NK-92 treated with Interleukin-12 subunit alpha and Interleukin-12 subunit beta, amount 100 ng/mL, for 24 hours (cell line): ENCODE measurements around the gene ADAM12.
"Not testable (repeated sequence)": the region's sequence is repeated elsewhere in the genome, so short reads cannot be mapped to it uniquely, and the experiment has no call there.

Experiments
- DNase-seq: peaks from one replicate; lab custom pipeline; 2025; lab: John Stamatoyannopoulos, UW

The ADAM12 gene

DNA sequence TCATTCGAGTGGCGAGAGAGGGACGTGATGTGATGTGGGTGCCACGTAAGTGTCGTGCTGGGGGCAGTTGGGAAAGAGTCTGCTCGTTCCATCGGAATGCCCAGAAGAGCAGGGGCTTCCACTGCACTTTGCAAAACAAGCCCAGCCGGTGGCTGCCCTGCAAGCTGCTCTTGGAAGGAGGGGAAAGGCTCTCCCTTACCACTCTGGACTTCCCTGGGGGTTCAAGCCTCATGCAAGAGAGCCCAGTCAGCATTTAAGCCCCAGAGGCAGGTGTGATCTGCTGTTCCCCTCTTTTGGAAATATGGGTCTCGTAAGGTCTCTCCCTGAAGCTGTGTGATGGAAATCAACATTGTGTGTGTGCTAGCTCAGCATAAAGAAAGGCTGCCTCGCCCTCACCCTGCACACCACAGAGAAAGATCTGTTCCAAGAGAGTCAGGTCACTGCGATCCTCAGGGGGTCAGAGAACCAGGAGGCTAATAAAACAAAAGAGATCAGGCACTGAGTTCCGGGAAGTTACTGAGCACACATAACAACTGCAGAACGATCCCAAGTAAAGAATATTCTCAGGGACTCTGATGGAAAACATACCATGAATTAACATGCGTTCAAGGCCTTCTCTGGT is 212.5 kb downstream of the ADAM12 start:
- DNase-seq, result no peak

GRCh38 chr10:126172755-126173154 is 215.5 kb downstream of the ADAM12 start:
- not testable (repeated sequence) for DNase-seq

DNA sequence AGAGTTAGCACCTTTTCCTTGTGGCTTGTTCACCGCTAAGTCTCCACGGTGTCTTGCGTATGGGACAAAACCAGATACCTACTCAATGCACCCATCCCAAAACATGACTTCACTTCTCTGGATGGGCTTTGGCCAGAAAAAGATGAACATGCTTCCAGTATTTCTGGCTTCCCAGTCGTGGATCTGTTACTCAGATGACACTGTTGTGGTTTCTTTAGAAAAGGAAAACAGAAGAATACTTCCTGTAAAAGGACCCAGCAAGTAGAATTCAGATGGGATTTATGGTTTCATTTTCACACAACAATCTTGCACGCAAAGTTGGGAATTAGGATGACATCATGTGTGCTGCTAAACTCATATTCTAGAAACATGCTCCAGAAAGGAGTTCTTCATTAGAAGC is 216.7 kb downstream of the ADAM12 start:
- no peak for DNase-seq

DNA sequence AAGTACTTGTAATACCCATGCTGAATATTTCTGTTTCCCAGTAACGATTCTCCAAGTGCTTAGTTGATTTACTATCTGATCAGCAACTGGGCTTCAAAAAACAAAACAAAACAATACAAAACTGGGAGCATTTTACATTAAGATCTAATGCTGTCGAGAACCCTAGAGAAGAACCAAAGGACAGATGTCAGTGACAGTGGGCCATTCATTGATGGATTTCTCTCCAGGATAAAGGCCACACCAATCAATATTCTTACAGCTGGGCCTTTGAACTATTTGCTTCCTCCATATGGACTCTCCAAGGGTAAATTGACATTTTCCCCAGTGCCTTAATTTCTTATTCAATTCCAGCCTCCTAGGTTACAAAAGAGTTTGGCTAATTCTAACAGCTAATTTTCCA is 217.5 kb downstream of the ADAM12 start:
- no peak for DNase-seq

DNA sequence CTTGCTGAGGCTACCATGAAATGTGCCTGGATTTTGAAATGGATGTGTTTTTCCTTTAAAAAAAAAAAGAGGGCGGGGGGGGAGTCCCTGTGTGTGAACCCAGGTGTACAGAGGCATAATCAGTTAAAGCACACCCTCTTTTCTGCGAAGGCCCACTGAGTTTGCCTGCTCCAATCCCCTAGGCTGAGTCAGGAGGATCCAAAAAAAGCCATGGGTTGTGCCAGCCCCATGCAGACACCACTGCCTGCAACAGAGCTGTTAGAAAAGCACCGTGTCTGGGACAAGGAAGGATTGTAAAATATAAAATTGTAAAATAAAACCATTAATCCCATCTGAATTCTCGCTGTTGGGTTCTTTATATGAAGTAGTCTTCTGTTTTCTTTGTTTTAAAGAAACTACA is 217.9 kb downstream of the ADAM12 start:
- no peak for DNase-seq

- no peak for DNase-seq
Observed at GRCh38 chr10:126169899-126170298, 218.4 kb downstream of the ADAM12 start.

DNA sequence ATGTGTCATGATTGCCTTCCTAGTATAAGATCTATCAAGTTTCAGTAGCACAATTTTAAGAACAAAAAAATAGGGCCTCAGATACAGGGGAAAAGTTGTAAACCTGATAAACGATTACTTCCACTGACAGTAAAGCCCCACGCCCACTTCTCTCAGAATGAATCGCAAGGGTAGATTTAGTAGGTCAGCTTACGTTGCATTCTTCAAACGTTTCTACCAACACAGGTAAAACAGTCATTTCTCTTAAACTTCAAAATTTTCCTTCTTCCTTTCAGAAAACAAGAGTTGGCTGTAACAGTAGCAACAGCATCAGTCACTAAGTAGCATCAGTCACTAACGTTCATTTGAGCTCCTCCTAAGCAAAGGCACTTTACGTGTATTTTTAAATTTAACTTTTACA is 221.5 kb downstream of the ADAM12 start:
- no peak for DNase-seq

DNA sequence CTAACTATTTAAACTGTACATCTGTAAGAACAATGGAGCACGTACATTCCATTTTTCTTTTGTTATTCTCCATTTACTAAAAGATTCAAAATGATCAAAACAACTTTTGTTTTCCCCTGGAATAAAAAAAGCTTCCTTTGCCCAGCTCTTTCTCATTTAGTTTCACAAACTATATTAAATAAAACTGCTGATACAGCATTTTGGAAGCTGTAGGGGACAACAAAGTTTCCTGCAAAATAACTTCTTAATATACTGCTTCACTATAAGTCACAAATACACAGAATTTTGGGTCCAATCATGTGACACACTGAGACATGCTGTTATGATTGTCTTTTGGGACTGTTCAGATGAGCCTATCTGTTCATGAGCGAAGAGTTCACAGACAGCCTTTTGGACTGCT is 222.4 kb downstream of the ADAM12 start:
- DNase-seq, result no peak

DNA sequence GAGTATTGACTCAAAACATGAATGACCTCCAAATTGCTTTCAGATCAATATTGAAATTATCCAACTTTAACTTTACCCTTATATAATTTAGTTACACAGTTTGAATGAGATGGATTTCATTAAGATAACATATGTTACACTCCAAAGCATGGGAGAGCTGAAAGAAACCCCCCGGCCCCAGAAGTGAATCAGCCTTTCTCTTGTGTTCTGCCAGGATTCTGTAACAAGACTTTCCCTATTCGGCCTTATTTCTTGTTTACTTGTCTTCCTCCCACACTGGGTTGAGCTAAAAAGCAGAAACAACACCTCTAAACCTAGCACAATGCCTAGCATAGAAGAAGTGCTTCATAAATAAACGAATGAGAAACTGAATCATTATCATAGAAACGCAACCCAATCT is 224.8 kb downstream of the ADAM12 start:
- DNase-seq, result no peak

GRCh38 chr10:126161691-126162090 is 226.6 kb downstream of the ADAM12 start:
- DNase-seq, result no peak

DNA sequence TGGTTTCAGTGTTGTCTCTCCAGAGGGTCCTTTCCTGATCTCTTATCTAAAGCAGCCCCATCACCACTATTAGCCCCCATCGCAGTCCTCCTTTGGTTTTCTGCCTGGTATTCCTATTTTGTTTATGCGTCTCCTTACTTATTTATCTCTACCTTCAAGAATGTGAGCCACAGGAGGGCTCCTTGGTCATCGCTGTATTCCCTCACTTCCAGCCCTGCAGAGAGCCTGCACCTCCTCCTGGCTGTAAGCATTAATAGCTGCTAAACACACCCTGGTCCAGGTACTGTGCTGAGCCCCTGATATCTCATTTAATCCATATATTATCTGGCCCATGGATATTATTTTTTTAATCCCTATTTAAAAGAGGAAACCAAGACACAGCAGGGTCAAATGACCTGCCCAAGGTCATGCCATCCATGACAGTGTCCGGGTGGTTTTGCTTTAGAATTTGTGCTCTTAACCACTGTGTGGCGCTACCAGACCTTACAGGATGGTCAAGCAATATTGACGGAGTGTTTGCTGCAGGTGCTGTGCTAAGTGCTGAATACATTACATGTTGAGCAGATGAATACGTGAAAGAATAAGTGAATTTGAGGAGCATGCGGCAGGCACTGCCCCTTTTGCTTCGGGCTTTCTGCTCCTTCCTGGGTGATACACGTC is 227.2 kb downstream of the ADAM12 start:
- no peak for DNase-seq

- DNase-seq, result no peak
Observed at GRCh38 chr10:126160571-126160970, 227.7 kb downstream of the ADAM12 start.

DNA sequence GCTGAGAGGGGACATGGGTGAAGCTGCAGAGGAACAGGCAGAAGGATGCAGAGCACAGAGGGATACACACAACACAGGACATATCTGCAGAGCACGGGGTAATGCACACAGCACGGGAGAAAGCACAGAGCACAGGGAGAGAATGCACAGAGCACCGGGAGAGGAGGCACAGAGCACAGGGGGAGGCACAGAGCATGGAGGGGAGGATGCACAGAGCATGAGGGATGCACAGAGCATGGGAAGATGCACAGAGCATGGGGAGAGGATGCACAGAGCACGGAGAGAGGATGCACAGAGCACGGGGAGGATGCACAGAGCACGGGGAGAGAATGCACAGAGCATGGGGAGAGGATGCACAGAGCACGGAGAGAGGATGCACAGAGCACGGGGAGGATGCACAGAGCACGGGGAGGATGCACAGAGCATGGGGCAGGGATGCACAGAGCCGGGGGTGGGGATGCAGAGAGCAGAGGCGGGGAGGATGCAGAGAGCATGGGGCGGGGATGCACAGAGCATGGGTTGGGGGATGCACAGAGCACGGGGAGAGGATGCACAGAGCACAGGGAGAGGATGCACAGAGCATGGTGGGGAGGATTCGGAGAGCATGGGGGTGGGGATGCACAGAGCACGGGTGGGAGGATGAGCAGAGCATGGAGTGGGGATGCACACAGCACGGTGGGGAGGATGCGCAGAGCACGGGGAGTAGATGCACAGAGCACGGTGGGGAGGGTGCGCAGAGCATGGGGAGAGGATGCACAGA is 230.0 kb downstream of the ADAM12 start:
- DNase-seq, result no peak

GRCh38 chr10:126157189-126157588 is 231.1 kb downstream of the ADAM12 start:
- no peak for DNase-seq

DNA sequence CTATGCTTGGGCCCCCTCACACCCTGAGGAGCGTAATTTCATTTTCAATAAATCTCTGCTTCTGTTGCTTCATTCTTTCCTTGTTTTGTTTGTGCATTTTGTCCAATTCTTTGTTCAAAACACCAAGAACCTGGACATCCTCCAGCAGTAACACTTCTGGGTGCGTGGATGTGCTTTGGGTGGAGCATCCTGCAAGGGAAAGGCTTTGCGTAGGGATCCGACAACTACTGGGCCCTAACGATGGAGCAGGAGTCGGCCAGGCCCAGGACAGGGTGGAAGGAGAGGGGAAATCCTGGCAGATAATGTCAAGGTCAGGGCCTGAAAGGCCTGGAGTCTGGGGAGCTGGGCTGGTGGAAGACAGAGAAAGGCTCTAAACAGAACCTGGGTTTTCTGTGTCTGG is 231.8 kb downstream of the ADAM12 start:
- DNase-seq, result no peak

DNA sequence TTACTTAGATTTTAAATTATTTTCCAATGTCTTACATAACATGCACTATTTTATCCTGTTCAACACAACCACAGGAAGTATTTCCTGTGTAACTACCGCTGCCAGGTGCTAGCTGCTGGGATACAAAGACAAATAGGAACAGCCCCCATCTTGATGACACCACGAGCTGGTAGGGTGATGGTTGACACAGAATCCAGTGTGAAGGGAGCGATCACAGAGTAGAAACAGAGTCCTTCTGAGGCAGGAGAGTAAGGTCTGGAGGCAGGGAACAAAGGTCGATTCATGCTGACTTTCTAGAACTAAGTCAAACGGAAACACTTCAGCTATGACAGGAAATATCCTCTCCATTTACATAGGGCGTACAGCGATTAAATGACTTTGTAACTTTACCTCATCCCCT is 232.3 kb downstream of the ADAM12 start:
- DNase-seq, result no peak

- no peak for DNase-seq
Observed at GRCh38 chr10:126155528-126155927, 232.7 kb downstream of the ADAM12 start.

GRCh38 chr10:126153711-126154628 is 234.3 kb downstream of the ADAM12 start:
- no peak for DNase-seq

DNA sequence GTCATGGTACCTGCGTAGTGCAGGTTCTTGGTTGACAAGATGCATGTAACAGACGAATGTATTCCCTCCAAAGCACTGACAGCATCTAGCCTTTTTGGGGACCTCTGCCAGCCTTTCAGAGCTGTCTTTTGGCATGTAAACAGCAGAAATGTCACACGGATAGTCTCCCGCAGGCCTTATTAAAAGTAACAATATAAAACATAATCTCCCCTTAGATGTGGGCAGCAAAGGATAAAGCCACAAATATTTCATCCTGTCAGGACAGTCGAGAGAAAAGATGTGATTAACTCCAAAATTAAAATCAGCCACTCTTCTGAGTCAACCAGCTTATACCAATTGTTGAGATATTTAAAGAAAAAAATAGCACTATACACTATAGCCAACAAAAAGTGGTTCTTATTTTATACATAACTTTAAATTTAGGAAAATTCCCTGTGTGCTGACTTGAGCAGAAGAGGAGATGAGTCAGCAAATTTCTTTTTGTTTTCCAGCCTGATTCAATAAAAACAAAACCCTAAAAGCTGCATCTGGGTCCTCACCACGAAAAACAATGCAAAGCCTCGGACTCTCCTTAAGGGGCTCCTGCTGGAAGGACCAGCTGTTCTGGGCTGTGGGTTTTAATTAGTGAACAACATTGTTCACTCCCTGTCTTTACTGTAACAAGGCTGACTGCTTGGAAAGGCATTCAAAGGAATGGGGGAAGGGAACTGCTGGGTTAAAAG is 240.2 kb downstream of the ADAM12 start:
- no peak for DNase-seq

- no peak for DNase-seq
Observed at GRCh38 chr10:126146771-126147170, 241.5 kb downstream of the ADAM12 start.

DNA sequence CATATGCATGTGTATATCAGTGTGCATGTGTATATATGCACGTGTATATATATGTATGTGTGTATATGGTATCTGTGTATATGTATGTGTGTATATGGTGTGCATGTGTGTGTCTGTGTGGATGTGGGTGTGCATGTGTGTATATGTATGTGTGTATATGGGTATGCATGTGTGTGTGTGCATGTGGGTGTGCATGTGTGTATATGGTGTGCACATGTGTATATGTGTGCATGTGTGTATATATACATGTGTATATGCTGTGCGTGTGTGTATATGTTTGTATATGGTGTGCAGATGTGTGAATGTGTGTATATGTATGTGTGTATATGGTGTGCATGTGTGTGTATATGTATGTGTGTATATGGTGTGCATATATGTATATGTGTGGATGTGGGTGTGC is 245.2 kb downstream of the ADAM12 start:
- no peak for DNase-seq
